Measurements from ENCODE around the gene CAPN15. TPM values are rescaled to one million over a fixed set of nuclear protein-coding genes. Genes with fewer than 3 reads are reported as not detected.

Gene CAPN15
- polyA plus RNA-seq, 2 of the 4 experiments (the other 2 are of a cell fraction): 11.4 to 33.3 TPM

DNA sequence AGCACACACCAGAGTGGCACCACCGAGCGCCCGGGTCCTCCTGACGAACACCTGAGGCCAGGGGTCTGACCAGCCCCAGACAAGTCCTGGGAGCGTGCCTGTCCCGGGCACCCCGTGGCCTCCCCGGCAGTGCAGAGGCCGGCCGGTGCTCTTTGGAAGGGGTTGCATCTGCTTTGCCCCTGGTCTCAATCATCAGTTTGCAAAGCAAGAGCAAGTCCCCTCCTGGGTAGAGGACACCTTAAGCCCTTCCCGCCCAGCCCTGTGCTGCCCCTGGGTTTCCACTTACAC is 11.6 kb upstream of the CAPN15 start:
- Histone ChIP-seq H3K4me1 (no peaks in the 10 kb centered on the region), H3K9me3 (no peaks in the 10 kb centered on the region), H3K4me3 (no peak overlapping the region), H3K27ac (no peak overlapping the region), H3K4me2 (no peak overlapping the region)
- no peak for FAIRE-seq
- no peak for TF ChIP-seq BHLHE40 (IDR thresholded peaks at IDR 0.05; ENCODE audit: low read depth, low read length)
- TF ChIP-seq FOSB (CRISPR knock-in tag; IDR thresholded peaks at IDR 0.05): no peak
- TF ChIP-seq EHMT2 (IDR thresholded peaks at IDR 0.05; ENCODE audit: low read depth): no peak
- no peak for TF ChIP-seq FOXS1 (CRISPR knock-in tag; IDR thresholded peaks at IDR 0.05)
- no peak for TF ChIP-seq ZNF302 (CRISPR knock-in tag; IDR thresholded peaks at IDR 0.05)
- TF ChIP-seq, protein P1, sequence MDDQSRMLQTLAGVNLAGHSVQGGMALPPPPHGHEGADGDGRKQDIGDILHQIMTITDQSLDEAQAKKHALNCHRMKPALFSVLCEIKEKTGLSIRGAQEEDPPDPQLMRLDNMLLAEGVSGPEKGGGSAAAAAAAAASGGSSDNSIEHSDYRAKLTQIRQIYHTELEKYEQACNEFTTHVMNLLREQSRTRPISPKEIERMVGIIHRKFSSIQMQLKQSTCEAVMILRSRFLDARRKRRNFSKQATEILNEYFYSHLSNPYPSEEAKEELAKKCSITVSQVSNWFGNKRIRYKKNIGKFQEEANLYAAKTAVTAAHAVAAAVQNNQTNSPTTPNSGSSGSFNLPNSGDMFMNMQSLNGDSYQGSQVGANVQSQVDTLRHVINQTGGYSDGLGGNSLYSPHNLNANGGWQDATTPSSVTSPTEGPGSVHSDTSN (IDR thresholded peaks at IDR 0.05): no peak
- TF ChIP-seq, protein P2, sequence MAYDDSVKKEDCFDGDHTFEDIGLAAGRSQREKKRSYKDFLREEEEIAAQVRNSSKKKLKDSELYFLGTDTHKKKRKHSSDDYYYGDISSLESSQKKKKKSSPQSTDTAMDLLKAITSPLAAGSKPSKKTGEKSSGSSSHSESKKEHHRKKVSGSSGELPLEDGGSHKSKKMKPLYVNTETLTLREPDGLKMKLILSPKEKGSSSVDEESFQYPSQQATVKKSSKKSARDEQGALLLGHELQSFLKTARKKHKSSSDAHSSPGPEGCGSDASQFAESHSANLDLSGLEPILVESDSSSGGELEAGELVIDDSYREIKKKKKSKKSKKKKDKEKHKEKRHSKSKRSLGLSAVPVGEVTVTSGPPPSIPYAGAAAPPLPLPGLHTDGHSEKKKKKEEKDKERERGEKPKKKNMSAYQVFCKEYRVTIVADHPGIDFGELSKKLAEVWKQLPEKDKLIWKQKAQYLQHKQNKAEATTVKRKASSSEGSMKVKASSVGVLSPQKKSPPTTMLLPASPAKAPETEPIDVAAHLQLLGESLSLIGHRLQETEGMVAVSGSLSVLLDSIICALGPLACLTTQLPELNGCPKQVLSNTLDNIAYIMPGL (CRISPR knock-in tag; IDR thresholded peaks at IDR 0.05; ENCODE audit: borderline replicate concordance): no peak
- TF ChIP-seq RNF2 (IDR thresholded peaks at IDR 0.05; ENCODE audit: borderline replicate concordance, low read depth): no peak
- ChIA-PET CTCF (interaction anchor here (0.8 to 0.9 kb wide), 2 partner anchors 21 to 30 kb away, joined by 3 read pairs; no protein-coding TSS in a partner anchor), POLR2A (no interaction called here)
- WGBS (ENCODE audit: missing lambda C conversion rate): 94% methylated on average over 10 of the region's 11 CpGs
- no peak for ATAC-seq
- no peak for DNase-seq (ENCODE audit: low read depth in 1 of 2, low spot score in 1 of 2)

DNA sequence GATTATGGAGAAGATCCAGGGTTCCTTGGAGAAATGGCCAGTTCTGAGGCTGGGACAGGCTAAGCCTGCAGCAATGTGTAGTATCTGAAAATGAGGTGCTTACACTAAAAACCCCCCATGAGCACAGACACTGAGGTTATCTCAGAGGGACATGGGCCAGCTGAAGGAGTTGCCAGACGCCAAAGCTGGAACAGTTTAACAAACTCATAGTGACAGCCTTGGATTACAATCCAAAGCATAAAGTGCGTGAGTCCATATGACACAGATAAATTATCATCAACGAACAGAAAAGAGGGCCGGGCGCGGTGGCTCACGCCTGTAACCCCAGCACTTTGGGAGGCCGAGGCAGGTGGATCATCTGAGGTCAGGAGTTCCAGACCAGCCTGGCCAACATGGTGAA is 11.2 kb upstream of the CAPN15 start:
- Histone ChIP-seq H3K9me3 (no peaks in the 10 kb centered on the region), H3K4me3 (no peak overlapping the region), H3K27ac (no peak overlapping the region), H3K4me2 (no peak overlapping the region), H3K4me1 (no peaks in the 10 kb centered on the region)
- FAIRE-seq: no peak
- TF ChIP-seq BCL3 (IDR thresholded peaks at IDR 0.05): no peak
- no peak for TF ChIP-seq EP300 (IDR thresholded peaks at IDR 0.05)
- TF ChIP-seq FOSB (CRISPR knock-in tag; IDR thresholded peaks at IDR 0.05): no peak
- TF ChIP-seq MYC (IDR thresholded peaks at IDR 0.05; ENCODE audit: borderline replicate concordance, low read length): no peak
- no peak for TF ChIP-seq TP53 (CRISPR knock-in tag; IDR thresholded peaks at IDR 0.05)
- no peak for TF ChIP-seq CBX2 (IDR thresholded peaks at IDR 0.05; ENCODE audit: borderline replicate concordance, low read depth)
- TF ChIP-seq ZSCAN20 (CRISPR knock-in tag; IDR thresholded peaks at IDR 0.05): no peak
- TF ChIP-seq EHMT2 (IDR thresholded peaks at IDR 0.05; ENCODE audit: low read depth): no peak
- TF ChIP-seq HOXB5 (CRISPR knock-in tag; IDR thresholded peaks at IDR 0.05): no peak
- TF ChIP-seq KDM5A (IDR thresholded peaks at IDR 0.05): no peak
- TF ChIP-seq SMC3 (IDR thresholded peaks at IDR 0.05): no peak
- no peak for TF ChIP-seq CEBPB (IDR thresholded peaks at IDR 0.05)
- TF ChIP-seq NFE2L2 (conservative IDR thresholded peaks at IDR 0.05; ENCODE audit: low read length): no peak
- no peak for TF ChIP-seq HEYL (CRISPR knock-in tag; IDR thresholded peaks at IDR 0.05)
- ChIA-PET CTCF (no interaction called here), POLR2A (no interaction called here)
- DNase-seq (ENCODE audit: low read depth in 1 of 2, low spot score in 1 of 2): no peak
- WGBS (ENCODE audit: missing lambda C conversion rate): 95% methylated on average over 8 of the region's 8 CpGs
- ATAC-seq: no peak

GRCh38 chr16:518858-519257 is 8.7 kb upstream of the CAPN15 start:
- WGBS (ENCODE audit: missing lambda C conversion rate): 95% methylated on average over 9 of the region's 9 CpGs
- H3K4me3 ChIP-seq: no peak overlapping the region
- H3K4me1 ChIP-seq: no peaks in the 10 kb centered on the region
- H3K27ac ChIP-seq: no peak overlapping the region
- FAIRE-seq: no peak
- DNase-seq (ENCODE audit: low read depth in 1 of 2, low spot score in 1 of 2): no peak
- CTCF ChIA-PET: interaction anchor here (0.5 to 1.7 kb wide), 5 partner anchors 9 to 321 kb away, joined by 3 to 8 read pairs (median 5); partner anchors contain the start of gene NHLRC4
- TF ChIP-seq POLR2AphosphoS2 (conservative IDR thresholded peaks at IDR 0.05; ENCODE audit: low read length) (no peak), KDM1A (IDR thresholded peaks at IDR 0.05; ENCODE audit: low read depth) (no peak), BCL3 (IDR thresholded peaks at IDR 0.05) (no peak), TP53 (CRISPR knock-in tag; IDR thresholded peaks at IDR 0.05) (no peak), MYC (IDR thresholded peaks at IDR 0.05; ENCODE audit: borderline replicate concordance, low read length) (no peak), GATA3 (IDR thresholded peaks at IDR 0.05; ENCODE audit: borderline replicate concordance) (no peak), ESRRA (IDR thresholded peaks at IDR 0.05; ENCODE audit: borderline replicate concordance, low read length) (no peak), NPAS2 (CRISPR knock-in tag; IDR thresholded peaks at IDR 0.05; ENCODE audit: borderline replicate concordance) (no peak)
- TF ChIP-seq, protein P3, sequence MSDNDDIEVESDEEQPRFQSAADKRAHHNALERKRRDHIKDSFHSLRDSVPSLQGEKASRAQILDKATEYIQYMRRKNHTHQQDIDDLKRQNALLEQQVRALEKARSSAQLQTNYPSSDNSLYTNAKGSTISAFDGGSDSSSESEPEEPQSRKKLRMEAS (IDR thresholded peaks at IDR 0.05): no peak
- H3K9me3 ChIP-seq: no peaks in the 10 kb centered on the region
- H3K4me2 ChIP-seq: no peak overlapping the region
- POLR2A ChIA-PET: interaction anchor here (0.9 kb wide), 1 partner anchor 9 kb away, joined by 3 read pairs; the partner anchor contains the start of gene CAPN15
- peak in 1 of 2 experiments; percentile 5; a peak in 3 of 6 replicates for ATAC-seq
